ENCODE measurements around the gene MYH10. TPM values are rescaled to one million over a fixed set of nuclear protein-coding genes. Genes with fewer than 3 reads are reported as not detected.

MYH10 gene
- total RNA-seq, 1 experiment from 2014 or later: 1.6 TPM

DNA sequence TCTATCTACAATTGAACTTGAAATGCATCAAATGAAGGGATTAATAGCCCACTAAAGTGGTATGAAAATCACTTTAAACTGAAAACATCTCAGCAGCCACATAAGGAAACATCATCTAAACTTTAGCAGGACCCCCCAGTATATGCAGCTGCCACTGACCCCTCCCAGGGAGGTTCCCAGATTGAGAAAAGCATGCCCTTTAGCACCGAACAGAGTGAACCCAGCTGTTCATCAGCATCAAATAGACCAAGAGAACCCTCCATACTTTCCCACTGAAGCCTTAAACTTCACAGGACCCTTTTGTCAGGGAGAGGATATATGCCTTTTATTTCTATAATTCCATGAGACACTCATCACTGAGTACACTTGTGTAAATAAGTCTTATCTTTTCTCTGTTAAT, 44.6 kb downstream of the MYH10 start:
- Histone ChIP-seq H3K9me3 (ENCODE audit: insufficient read depth, low read depth) (no peaks in the 10 kb centered on the region), H3K27ac (no peak overlapping the region), H3K9me2 (ENCODE audit: insufficient read depth) (no peaks in the 10 kb centered on the region), H3K4me3 (no peak overlapping the region), H3K27me3 (ENCODE audit: insufficient read depth, low read depth) (peaks cover 55% of the 10 kb centered on the region), H3K4me2 (no peak overlapping the region), H3K36me3 (ENCODE audit: low read depth) (no peaks in the 10 kb centered on the region), H4K20me1 (ENCODE audit: insufficient read depth) (no peaks in the 10 kb centered on the region), H3K4me1 (replicated peaks; ENCODE audit: insufficient read depth) (no peaks in the 10 kb centered on the region), H3F3A (ENCODE audit: insufficient read depth, low read depth) (no peaks in the 10 kb centered on the region), H2AFZ (no peak overlapping the region), H3K79me2 (ENCODE audit: low read depth) (no peaks in the 10 kb centered on the region)
- no TSS peak for BruUV-seq (replicated peaks)
- POLR2A ChIA-PET (ENCODE audit: unreplicated experiment): no interaction called here
- CTCF ChIA-PET: no interaction called here
- intact Hi-C loops (cut with micrococcal nuclease; ENCODE audit: unreplicated experiment): no loop called here
- DNase-seq: no peak
- TF ChIP-seq, protein P1, sequence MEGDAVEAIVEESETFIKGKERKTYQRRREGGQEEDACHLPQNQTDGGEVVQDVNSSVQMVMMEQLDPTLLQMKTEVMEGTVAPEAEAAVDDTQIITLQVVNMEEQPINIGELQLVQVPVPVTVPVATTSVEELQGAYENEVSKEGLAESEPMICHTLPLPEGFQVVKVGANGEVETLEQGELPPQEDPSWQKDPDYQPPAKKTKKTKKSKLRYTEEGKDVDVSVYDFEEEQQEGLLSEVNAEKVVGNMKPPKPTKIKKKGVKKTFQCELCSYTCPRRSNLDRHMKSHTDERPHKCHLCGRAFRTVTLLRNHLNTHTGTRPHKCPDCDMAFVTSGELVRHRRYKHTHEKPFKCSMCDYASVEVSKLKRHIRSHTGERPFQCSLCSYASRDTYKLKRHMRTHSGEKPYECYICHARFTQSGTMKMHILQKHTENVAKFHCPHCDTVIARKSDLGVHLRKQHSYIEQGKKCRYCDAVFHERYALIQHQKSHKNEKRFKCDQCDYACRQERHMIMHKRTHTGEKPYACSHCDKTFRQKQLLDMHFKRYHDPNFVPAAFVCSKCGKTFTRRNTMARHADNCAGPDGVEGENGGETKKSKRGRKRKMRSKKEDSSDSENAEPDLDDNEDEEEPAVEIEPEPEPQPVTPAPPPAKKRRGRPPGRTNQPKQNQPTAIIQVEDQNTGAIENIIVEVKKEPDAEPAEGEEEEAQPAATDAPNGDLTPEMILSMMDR (conservative IDR thresholded peaks at IDR 0.05): no peak
- no peak for TF ChIP-seq EZH2 (IDR thresholded peaks at IDR 0.05; ENCODE audit: low read depth)

DNA sequence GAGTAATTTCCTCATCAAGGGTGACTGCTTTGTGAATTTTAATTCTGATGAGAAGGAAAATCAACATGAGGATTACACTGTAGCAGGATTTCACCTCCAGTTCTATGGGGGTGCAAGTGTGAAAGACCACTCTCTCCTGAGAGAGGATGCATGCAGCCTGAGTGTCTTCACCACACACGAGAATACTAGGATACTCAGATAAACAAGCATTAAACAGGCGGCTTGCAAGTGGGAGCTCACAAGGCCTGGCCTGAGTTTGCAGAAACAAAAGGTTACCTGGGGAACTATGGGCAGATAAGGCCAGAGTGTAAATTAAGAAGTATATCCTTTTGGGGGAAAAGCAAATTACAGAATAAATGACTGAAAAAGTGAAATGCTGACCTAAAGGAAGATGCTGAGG, 46.6 kb downstream of the MYH10 start:
- no TSS peak for BruUV-seq (replicated peaks)
- Histone ChIP-seq H3K27ac (no peak overlapping the region), H3K79me2 (ENCODE audit: low read depth) (no peaks in the 10 kb centered on the region)

DNA sequence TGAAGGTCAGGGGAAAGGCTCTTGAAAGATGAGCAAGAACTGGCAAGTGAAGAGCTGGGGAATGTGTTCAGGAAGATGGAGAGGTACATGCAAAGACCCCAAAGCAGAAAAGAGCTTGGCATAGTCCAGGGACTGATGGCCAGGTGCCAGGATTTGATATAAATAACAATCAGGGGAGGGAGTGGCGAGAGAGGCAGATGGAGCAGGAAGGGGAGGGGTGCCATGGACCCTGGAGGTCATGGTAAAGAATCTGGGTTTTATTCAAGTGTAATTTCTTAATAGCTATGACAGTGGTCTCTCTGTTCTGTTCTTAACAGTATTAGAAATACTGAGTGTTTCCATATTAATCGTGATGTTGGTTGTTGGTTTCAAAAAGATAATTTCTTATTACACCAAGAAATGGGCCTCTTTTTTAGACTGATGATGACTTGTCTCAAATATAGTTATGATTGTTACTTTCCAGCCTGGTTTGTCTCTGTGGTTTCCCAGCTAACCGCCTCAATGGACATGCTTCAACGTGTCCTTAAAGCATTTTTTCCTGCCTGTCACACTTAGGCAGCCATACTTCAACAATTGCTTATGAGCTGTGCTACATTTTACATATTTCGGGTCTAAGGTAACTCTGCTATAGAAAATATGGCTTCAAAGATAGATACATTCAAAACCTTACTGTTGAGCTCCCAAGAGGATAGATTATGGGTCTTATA, 49.4 kb downstream of the MYH10 start:
- ChIA-PET CTCF (interaction anchor here (0.5 kb wide), 1 partner anchor 282 kb away, joined by 4 read pairs; no protein-coding TSS in a partner anchor), POLR2A (ENCODE audit: unreplicated experiment) (interaction anchor here (0.5 kb wide), 1 partner anchor 28 kb away, joined by 13 read pairs; no protein-coding TSS in a partner anchor)
- Histone ChIP-seq H4K20me1 (ENCODE audit: insufficient read depth) (no peaks in the 10 kb centered on the region), H3K9me3 (ENCODE audit: insufficient read depth, low read depth) (no peaks in the 10 kb centered on the region), H3K4me2 (no peak overlapping the region), H3K36me3 (ENCODE audit: low read depth) (no peaks in the 10 kb centered on the region), H3K4me3 (no peak overlapping the region), H3K4me1 (replicated peaks; ENCODE audit: insufficient read depth) (no peaks in the 10 kb centered on the region), H2AFZ (no peak overlapping the region), H3F3A (ENCODE audit: insufficient read depth, low read depth) (no peaks in the 10 kb centered on the region), H3K9me2 (ENCODE audit: insufficient read depth) (no peaks in the 10 kb centered on the region), H3K27ac (no peak overlapping the region), H3K27me3 (ENCODE audit: insufficient read depth, low read depth) (peaks cover 40% of the 10 kb centered on the region), H3K79me2 (ENCODE audit: low read depth) (no peaks in the 10 kb centered on the region)
- DNase-seq: no peak
- BruUV-seq (replicated peaks): no TSS peak
- TF ChIP-seq EZH2 (IDR thresholded peaks at IDR 0.05; ENCODE audit: low read depth): no peak
- TF ChIP-seq, protein P1 (conservative IDR thresholded peaks at IDR 0.05): no peak
- intact Hi-C loops (cut with micrococcal nuclease; ENCODE audit: unreplicated experiment): no loop called here

More for the DNA sequence above, 46.6 kb downstream of the MYH10 start:
- ChIA-PET POLR2A (ENCODE audit: unreplicated experiment) (no interaction called here), CTCF (no interaction called here)
- Histone ChIP-seq H3K4me2 (no peak overlapping the region), H3K4me3 (no peak overlapping the region), H3K27me3 (ENCODE audit: insufficient read depth, low read depth) (peaks cover 46% of the 10 kb centered on the region), H2AFZ (no peak overlapping the region), H4K20me1 (ENCODE audit: insufficient read depth) (no peaks in the 10 kb centered on the region), H3K4me1 (replicated peaks; ENCODE audit: insufficient read depth) (no peaks in the 10 kb centered on the region), H3K9me2 (ENCODE audit: insufficient read depth) (no peaks in the 10 kb centered on the region), H3K9me3 (ENCODE audit: insufficient read depth, low read depth) (no peaks in the 10 kb centered on the region), H3F3A (ENCODE audit: insufficient read depth, low read depth) (no peaks in the 10 kb centered on the region), H3K36me3 (ENCODE audit: low read depth) (no peaks in the 10 kb centered on the region)
- intact Hi-C loops (cut with micrococcal nuclease; ENCODE audit: unreplicated experiment): no loop called here
- no peak for DNase-seq
- TF ChIP-seq EZH2 (IDR thresholded peaks at IDR 0.05; ENCODE audit: low read depth): no peak
- TF ChIP-seq, protein P1 (conservative IDR thresholded peaks at IDR 0.05): no peak

Data from PC-9 (cell line).